Activated CD8-positive, alpha-beta memory T cell treated with anti-CD3 and anti-CD28 coated beads, Interleukin-2, amount 50 U/mL, for 24 hours (primary cell): ENCODE results near the gene GPX1.
A peak's percentile ranks its signal among the peaks of the same experiment; 100 is the strongest.
"Not testable (repeated sequence)": the region's sequence is repeated elsewhere in the genome, so short reads cannot be mapped to it uniquely, and the experiment has no call there.

Experiments
- DNase-seq: peaks from one replicate; pipeline ENCODE4 v3.0.0-alpha.2; 2020; ENCODE audit errors: extremely low read depth

The GPX1 gene

DNA sequence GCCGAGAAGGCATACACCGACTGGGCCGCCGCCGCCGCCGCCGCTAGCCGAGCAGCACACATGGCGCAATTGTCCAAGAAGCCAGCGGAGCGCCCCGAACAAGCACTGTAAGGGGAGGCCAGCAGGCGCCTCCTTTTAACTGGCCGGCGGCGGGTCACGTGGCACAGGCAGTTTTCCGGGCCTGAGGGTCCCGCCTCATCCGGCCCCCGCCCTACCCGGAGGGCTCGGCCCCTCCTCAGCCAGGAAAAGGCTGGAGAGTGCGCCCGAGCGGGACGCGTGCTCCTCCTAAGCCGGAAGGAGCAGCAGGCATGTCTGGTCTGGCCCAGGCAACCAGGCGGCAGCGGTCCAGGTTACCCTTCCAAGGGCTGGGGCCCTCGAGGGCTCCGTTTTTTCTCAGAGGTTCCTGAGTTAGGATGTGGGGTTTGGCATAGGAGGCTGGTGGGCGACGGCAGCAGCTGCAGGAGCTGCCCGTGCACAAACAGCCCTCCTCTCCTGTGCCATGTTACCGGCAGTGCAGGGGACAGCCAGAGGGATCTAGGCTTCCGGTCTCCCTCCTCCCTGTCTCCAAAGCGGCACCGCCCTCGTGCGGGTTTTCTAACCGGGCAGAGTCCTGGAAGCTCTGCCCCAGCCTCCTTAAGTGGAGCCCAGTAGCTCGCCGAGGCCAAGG is at the start of gene GPX1:
GPX1 (minus strand) TSS at position 137 of the 667 bp plus-strand sequence; CDS start at position 62, 75 bp downstream.
- peak; percentile 64 for DNase-seq

DNA sequence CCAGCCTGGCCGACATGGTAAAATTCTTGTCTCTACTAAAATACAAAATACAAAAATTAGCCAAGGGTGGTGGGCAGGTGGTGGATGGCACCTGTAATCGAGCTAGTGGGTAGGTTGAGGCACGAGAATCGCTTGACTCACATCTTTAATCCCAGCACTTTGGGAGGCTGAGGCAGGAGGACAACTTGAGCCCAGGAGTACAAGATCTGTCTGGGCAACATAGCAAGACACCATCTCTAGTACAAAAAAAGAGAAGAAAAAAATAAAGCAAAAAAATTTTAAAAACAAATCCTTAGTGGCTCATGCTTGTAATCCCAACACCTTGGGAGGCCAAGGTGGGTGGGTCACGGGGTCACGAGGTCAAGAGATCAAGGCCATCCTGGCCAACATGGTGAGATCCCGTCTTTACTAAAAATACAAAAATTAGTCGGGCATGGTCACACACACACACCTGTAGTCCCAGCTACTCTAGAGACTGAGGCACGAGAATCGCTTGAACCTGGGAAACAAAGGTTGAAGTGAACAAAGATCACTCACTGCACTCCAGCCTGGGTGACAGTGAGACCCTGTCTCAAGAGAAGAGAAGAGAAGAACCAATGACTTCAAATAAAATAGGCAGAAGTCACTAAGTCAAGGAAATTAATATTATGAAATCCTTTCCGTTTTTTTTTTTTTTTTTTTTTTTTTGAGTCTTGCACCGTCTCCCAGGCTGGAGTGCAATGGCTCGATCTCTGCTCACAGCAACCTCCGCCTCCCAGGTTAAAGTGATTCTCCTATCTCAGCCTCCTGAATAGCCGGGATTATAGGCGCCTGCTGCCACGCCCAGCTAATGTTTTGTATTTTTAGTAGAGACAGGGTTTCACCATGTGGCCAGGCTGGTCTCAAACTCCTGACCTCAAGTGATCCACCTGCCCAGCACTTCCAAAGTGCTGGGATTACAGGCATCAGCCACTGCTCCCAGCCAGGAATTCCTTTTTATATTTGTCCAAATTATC is 48.7 kb upstream of the GPX1 start:
- DNase-seq: no peak

DNA sequence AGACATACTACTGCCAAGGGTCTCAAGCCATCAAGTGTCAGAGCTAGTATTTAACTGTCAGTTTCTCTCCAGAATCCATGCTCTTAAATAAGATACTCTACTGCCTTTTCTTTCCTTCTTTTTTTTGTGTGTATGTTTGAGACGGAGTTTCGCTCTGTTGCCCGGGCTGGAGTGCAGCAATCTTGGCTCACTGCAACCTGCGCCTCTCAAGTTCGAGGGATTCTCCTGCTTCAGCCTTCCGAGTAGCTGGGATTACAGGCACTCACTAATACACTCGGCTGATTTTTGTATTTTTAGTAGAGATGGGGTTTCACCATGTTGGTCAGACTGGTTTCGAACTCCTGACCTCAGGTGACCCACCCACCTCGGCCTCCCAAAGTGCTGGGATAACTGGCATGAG is 47.4 kb upstream of the GPX1 start:
- not testable (repeated sequence) for DNase-seq

DNA sequence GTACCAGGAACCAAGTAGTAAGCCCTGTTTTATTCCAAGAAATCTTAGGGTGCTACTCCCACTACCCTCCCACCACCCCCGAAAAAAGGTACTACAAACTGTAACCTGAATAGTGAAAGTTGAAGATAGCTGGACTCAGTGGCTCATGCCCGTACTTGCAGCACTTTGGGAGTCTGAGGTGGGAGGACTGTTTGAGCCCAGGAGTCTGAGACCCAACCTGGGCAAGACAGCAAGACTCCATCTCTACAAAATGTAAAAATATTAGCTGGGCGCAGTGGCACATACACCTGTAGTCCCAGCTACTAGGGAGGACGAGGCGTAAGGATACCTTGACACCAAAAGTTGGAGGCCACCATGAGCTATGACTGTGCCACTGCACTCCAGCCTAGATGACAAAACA is 45.7 kb upstream of the GPX1 start:
- DNase-seq: no peak

DNA sequence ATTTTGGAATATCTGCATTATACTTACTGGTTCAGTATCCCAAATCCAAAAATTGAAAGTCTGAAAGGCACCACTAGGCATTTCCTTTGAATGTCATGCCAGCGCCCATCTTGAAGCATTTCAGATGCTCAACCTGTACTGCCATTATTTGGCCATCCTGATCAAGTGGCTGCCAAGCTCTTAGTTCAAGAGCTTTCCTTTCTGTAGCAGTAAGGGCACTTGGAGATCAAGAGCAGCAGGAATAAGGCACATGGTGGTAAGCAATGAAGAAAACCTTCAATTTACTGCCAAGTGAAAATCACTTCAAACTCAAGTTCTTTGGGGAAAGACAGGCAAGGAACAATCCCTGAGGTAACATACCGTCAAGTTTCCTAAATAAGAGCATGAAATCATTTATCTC is 43.6 kb upstream of the GPX1 start:
- no peak for DNase-seq

DNA sequence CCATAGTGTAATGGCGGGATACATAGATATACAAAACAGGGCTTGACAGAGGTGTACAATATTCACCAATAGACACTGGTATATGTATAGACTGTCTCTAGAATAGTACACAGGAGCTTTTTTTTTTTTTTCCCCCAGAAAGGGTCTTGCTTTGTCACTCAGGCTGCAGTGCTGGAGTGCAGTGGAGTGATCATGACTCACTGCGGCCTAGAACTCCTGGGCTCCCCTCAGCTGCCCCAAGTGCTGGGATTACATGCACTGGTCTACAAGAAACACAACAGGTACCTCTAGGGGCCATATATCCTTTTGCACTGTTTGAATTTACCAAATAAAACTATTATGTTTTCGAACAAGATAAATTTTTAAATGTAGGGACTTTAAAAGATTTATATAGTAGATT is 41.3 kb upstream of the GPX1 start:
- no peak for DNase-seq

DNA sequence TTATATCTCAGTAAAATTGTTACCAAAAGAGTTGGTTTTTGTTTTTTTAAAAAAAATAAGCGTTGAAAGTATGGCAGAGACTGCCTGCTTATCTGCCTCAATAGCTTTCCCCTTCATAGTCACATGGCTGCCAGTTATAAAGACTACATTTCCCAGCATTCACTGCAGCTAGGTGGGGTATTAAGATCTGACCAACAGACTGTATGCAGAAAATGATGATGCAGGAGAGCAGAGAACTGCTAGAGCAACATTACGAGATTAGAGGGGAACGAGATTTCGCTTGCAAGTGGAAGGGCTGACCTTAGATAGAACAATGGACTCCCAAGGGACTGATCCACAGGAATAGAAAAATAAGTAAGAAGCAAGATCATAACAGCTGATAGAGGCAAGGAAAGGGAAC is 39.3 kb upstream of the GPX1 start:
- DNase-seq: no peak

DNA sequence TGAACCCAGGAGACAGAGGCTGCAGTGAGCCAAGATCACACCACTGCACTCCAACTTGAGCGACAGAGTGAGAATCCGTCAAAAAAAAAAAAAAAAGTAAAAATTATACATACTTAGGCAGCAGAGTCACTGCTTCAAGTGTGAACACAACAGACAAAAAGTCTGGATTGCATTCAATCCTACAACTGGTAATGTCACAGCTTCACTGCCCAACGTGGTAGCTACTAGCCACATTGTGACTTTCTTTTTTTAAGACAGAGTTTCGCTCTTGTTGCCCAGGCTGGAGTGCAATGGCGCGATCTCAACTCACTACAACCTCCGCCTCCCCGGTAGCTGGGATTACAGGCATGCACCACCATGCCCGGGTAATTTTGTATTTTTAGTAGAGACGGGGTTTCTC is 33.2 kb upstream of the GPX1 start:
- not testable (repeated sequence) for DNase-seq

DNA sequence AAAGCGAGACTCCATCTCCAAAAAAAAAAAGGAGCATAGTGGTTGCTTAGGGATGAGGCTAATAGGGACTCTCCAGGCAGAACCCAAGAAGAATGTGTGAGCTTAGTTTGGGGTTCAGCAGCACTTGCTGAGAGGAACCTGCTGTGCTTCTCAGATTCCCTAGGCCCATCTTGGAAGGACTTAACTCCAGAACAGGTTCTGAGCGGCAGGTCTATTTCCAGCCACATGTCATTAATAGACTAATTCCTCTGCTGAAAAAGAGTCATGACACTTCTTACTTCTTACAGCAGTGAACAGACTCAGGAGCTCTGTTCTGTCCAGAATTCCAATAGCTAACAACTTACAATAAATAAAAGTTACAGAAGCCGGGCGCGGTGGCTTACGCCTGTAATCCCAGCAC is 31.1 kb upstream of the GPX1 start:
- no peak for DNase-seq

DNA sequence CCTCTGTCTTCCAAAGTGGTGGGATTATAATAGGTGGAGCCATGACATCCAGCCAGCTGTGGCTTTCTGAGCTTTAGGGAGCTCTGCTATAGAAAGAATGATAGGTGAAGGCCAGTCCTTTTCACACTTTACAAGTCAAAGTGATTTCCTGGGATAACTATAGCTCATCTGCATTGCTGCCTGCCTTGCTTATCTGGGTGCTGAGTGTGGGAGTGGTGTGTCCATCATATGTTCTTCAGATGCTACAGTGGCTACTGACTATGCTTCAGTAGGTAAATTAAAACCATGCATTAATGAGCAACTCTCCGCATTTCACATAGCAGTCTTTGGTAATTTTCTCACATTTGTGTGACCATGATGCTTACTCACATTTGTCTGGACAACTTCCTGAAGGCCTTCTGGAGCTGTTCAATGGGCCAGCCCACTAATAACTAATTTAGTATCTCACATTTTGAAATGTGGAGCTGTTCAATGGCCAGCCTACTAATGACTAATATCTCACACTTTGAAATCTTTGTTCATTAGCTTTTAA is 30.2 kb upstream of the GPX1 start:
- DNase-seq: no peak

DNA sequence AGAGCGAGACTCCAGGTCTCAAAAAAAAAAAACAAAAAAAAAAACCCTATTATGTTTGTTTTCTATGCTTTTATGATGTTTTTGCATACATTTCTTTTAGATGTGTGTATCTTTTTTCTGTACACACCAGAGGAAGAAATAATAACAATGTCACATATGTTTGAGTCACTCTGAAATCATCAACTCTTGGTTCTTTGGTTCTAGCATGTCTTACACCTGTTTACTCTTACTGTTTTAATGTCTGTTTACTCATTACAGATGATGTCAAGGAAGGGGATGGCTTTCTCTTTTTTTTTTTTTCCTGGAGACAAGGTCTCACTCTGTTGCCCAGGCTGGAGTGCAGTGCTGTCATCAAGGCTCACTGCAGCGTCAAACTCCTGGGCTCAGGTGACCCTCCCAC is 29.6 kb upstream of the GPX1 start:
- no peak for DNase-seq

DNA sequence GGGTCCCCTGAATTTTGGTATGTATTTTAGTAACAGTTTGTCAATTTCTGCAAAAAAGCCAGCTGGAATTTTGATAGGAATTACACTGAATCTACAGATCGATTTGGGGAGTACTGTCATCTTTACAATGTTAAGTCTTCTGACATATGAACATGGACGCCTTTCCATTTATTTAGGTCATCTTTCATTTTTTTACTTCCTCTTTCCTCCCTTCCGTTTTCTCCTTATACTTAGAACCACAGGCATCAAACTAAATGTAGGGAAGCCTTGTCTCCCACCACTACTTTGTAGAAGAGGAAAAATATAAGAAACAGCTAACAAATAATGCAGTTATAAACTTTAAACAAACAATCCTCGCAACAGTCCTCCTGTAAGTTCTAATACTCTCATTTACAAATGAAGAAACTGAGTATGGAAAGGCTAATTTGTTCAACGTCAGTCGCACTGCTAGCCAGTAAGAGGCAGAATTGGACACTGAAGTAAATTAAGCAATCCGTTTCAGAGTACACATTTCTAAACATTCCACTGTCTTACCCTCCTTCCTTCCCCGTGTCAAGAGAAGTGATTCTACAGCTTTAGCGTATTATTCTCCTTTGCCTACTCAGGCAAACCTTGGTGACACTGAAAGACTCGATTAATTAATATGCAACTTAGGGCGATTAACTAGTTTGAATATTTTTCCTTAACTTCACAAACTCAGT is 28.1 kb upstream of the GPX1 start:
- no peak for DNase-seq

DNA sequence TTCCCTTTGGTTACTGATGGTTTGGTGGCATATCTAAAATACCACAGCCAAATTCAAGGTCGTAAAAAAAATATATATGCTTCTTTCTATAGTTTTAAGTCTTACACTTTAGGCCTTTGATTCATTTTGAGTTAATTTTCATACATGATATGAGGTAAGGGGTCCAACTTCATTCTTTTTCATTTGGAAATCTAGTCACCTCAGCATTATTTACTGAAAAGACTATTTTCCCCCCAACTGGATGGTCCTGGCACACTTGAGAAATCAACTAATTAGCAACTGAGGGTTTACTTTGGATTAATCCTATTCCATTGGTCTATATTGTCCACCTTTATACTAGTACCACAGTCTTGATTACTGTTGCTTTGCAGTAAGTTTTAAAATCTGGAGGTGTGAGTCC is 27.5 kb upstream of the GPX1 start:
- no peak for DNase-seq

DNA sequence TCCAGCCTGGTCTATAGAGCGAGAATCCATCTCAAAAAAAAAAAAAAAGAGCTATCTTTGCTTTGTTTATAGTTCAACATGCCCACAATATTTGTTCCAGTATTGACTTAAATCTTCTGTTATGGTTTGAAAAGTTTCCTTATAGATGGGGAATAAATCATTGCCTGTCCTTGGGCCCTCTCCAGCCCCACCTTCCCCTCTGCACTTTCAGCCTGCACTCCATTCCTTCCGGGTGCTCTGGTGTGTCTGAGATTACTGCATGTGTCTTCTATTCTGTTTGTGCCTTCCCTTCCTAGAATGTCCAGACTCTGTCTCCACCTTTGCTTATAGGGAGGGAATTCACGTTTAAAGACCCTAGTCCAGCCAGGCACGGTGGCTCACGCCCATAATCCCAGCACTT is 25.2 kb upstream of the GPX1 start:
- no peak for DNase-seq

DNA sequence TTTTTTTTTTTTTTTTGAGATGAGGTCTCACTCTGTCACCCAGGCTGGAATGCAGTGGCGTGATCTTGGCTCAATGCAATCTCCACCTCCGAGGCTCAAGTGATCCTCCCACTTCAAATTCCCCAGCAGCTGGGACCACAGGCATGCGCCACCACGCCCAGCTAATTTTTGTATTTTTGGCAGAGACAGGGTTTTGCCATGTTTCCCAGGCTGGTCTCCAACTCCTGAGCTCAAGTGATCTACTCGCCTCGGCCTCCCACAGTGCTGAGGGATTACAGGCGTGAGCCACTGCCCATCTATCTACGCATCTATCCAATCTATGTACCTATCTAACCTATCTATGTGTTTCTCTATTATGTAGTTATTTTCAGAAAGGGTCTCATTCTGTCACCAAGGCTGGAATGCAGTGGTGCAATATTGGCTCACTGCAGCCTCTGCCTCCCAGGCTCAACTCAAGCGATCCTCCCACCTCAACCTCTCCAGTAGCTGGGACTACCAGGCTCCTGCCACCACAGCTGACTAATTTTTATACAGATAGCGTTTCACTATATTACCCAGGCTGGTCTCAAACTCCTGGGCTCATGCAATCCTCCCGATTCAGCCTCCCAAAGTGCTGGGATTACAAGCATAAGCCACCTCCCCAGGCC is 20.2 kb upstream of the GPX1 start:
- no peak for DNase-seq

DNA sequence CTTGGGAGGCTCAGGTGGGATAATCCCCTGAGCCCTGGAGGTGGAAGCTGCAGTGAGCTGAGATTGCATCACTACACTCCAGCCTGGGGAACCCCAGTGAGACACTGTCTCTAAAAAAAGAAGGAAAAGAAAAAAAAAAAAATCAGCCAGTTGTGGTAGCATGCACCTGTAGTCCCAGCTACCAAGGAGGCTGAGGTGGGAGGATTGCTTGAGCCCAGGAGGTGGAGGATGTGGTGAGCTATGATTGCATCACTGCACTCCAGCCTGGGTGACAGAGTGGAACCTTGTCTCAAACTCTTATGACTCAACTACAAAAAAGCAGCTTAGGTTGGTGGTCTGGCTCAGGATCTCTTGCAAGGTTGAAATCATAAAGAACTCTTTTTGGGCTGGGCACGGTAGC is 19.3 kb upstream of the GPX1 start:
- DNase-seq: no peak

DNA sequence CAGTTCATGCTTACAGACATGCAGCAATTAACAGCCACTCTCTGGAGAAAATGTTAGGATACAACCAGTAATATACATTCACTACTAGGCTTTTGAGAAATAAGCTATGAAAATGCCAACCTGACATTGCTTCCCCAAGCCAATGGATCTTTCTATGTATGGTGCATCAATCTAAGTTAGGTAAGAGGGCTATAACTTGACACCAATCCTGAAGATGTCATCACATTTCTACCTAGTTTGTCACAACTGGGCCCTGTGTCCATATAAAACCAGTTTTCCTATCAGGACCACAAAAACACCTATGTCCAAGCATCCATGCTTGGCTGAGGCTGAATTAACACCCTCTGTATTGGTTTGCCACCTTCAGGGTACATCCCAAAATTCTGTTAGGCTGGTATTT is 13.8 kb upstream of the GPX1 start:
- DNase-seq: no peak

DNA sequence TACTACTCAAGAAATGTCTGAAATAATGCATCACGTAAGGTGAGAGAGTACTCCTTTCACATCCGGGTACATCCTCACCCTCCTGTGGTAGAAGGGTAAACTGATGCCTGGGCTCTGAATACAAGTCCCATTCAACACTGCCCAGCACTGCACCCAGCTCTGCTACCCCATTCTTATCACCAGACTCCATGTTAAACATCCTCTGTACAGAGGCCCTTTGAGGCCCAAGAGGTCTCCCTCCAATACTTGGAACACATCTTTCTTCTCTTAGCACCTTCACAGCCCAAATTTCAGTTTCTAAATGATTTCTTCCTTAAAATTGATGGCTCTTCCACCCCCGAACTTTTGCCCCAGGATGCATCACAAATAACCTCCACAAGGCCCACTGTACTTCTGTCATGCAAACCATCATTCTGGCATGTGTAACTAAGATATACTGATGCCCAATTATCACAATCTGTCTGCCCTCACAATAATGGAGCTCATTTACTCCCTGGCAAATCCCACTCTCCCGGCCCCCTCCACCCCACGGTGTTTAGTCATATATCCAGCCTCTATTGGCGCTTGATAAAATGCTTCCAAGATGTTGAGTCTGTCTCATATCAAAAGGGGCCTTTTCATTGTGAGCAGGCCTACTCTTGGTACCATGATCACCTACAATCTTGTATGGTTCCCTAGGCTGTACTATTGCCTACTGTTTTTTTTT is 12.6 kb upstream of the GPX1 start:
- DNase-seq: no peak

DNA sequence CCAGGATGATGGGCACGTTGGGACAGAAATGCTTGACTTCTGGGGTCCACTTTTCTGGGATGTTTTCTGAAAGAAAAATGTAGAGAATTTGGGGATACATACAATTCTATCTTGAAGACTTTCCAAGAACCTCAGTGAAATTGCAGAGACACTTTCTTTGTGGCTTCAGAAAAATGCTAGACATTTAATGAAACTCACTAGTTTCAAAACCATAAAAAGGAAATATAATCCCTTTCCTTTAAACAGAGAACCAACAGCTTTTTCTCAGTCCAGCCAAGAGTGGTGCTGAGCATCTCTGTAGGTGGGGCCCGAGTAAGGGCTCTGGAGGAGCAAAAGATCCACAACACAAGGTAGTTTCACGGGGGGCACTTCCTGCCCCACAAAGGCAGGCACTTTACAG is 4.4 kb upstream of the GPX1 start:
- no peak for DNase-seq

DNA sequence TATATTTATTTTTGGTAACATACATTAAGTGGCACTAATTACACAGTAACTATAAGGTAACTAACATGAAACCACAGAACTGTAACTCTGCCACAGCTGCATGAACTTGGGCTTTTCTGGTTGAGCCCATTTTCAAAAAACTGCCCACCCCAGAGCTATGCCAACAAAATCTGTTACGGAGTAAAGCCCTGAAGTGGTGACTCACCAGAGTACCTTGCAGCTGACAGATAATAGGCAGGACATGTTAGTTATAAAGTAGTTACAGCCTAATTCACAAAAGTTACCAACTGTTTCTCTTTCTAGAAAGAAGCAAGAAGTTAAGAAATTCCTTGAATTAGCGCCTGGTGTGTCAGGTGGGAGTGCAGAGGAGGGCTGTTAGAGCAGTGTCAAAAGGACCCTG is 1.5 kb upstream of the GPX1 start:
- DNase-seq: no peak

DNA sequence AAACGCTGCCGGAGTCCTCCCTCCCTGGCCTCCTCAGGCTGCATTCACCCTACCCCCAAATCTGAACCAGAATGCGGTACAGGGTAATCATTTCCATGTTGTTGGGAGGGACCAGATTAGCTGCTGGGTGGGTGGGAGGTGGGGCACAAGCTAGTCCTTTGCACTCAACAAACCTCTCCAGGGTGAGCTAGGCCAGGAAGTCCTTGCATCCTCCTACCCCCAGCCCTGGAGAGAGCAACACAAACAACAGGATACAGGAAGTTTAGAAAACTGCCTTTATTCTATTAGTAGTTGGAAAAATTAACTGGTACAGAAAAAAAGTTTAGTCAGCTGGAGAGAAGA is 702 bp upstream of the GPX1 start:
- DNase-seq: no peak
